Stimulated activated CD4-positive, alpha-beta T cell treated with anti-CD3 and anti-CD28 coated beads, Interleukin-15, amount 100 ng/mL, for 24 hours (primary cell): Measurements from ENCODE around the gene ARHGAP45.

Experiments used
- DNase-seq: peaks from one replicate; pipeline ENCODE4 v3.0.0-alpha.2; 2020

Gene ARHGAP45

GRCh38 chr19:1070931-1071791, 4.2 kb downstream of the ARHGAP45 start:
- DNase-seq, result no peak

- DNase-seq, result no peak
These were observed 5.5 kb downstream of the ARHGAP45 start for GRCh38 chr19:1072371-1073015.

GRCh38 chr19:1073063-1073955, 6.3 kb downstream of the ARHGAP45 start:
- no peak for DNase-seq

GRCh38 chr19:1073956-1074517, 7.1 kb downstream of the ARHGAP45 start:
- DNase-seq, result no peak

- peak; percentile 91 for DNase-seq
These were observed 7.7 kb downstream of the ARHGAP45 start for GRCh38 chr19:1074544-1075283.

GRCh38 chr19:1076046-1076386, 9.0 kb downstream of the ARHGAP45 start:
- no peak for DNase-seq

- peak; percentile 94 for DNase-seq
These were observed 10.0 kb downstream of the ARHGAP45 start for GRCh38 chr19:1076951-1077350.

GRCh38 chr19:1079566-1080111, 12.7 kb downstream of the ARHGAP45 start:
- peak; percentile 89 for DNase-seq

- peak; percentile 12 for DNase-seq
These were observed 13.6 kb downstream of the ARHGAP45 start for GRCh38 chr19:1080360-1081161.

GRCh38 chr19:1081301-1082164, 14.6 kb downstream of the ARHGAP45 start:
- DNase-seq, result peak; percentile 1

- peak; percentile 85 for DNase-seq
These were observed 15.4 kb downstream of the ARHGAP45 start for GRCh38 chr19:1082165-1082927.

GRCh38 chr19:1082928-1083816, 16.2 kb downstream of the ARHGAP45 start:
- peak; percentile 4 for DNase-seq

- DNase-seq, result peak; percentile 52
These were observed 17.3 kb downstream of the ARHGAP45 start for GRCh38 chr19:1084024-1084868.

- DNase-seq, result peak; percentile 3
These were observed 18.2 kb downstream of the ARHGAP45 start for GRCh38 chr19:1085053-1085658.

GRCh38 chr19:1085676-1086442, 18.9 kb downstream of the ARHGAP45 start:
- no peak for DNase-seq

GRCh38 chr19:1086613-1087012, 19.6 kb downstream of the ARHGAP45 start:
- no peak for DNase-seq
